Stimulated activated CD8-positive, alpha-beta memory T cell treated with anti-CD3 and anti-CD28 coated beads, Interleukin-7, amount 100 ng/mL, for 48 hours (primary cell): ENCODE measurements around the gene IL21R.

Source experiments
- DNase-seq, 2 donors: peaks; one replicate each; pipeline ENCODE4 v3.0.0-alpha.2; 2020; ENCODE audit warnings: low read depth in 1 of 2; ENCODE audit errors: extremely low read depth in 1 of 2

Gene IL21R

GRCh38 chr16:27401768-27402568 is at the start of gene IL21R:
Gene IL21R (plus strand): TSS chr16:27402174. CDS start chr16:27430072, 27,898 bp downstream.
- peak; percentile 88 to 91 for DNase-seq

GRCh38 chr16:27353853-27354252 is 48.1 kb upstream of the IL21R start:
- DNase-seq: no peak

DNA sequence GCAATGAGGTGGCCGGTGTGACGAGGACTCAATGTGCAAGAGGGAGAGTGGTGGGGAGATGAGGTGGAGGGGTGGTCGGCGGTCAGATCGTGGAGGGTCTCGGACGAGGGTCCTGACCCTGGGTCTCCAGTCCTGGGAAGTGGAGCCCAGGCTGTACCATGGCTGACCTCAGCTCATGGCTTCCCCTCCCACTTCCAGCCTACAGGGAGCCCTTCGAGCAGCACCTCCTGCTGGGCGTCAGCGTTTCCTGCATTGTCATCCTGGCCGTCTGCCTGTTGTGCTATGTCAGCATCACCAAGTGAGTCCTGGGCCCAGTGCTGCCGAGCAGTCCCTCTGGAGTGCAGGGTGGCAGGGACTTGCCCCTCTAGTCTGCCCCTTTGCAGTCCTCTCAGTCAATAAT is 46.4 kb upstream of the IL21R start:
- DNase-seq: no peak

GRCh38 chr16:27356794-27357193 is 45.2 kb upstream of the IL21R start:
- DNase-seq: no peak

GRCh38 chr16:27359051-27359450 is 42.9 kb upstream of the IL21R start:
- DNase-seq: no peak

- no peak for DNase-seq
Measured at GRCh38 chr16:27359615-27360014, 42.4 kb upstream of the IL21R start.

DNA sequence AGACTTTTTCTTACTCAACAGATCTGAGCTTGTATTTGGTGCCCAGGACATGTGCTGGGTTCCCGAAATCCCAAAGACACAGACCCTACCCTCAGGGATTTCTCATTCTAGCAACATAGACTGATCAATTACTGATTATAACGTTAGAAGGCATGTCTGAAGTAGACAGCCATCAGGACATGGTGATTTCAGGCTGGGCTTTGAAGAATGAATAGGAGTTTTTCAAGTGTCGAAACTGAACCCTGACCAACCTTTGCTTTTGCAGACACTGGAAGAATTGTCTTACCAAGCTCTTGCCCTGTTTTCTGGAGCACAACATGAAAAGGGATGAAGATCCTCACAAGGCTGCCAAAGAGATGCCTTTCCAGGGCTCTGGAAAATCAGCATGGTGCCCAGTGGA is 40.0 kb upstream of the IL21R start:
- no peak for DNase-seq

- no peak for DNase-seq
Measured at GRCh38 chr16:27362570-27363245, 39.3 kb upstream of the IL21R start.

GRCh38 chr16:27363246-27363632 is 38.7 kb upstream of the IL21R start:
- DNase-seq: no peak

- DNase-seq: no peak
Measured at GRCh38 chr16:27363797-27364196, 38.2 kb upstream of the IL21R start.

DNA sequence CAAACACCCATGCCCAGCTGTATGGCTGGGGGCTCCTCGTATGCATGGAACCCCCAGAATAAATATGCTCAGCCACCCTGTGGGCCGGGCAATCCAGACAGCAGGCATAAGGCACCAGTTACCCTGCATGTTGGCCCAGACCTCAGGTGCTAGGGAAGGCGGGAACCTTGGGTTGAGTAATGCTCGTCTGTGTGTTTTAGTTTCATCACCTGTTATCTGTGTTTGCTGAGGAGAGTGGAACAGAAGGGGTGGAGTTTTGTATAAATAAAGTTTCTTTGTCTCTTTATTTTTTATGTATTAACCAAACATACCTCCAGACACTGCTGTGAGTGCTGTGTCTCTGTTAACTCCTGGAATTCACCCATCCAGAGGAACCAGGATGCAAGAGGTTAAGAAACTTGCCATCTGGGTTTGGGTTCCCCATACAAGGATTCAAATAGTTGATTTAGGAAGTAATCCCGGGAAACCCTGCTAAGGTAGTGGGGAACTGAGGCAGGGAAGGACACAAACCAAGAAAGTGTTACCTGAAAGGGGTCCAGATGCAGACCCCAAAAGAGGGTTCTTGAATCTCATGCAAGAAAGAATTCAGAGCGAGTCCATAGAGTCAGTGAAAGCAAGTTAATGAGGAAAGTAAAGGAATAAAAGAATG is 37.4 kb upstream of the IL21R start:
- no peak for DNase-seq

DNA sequence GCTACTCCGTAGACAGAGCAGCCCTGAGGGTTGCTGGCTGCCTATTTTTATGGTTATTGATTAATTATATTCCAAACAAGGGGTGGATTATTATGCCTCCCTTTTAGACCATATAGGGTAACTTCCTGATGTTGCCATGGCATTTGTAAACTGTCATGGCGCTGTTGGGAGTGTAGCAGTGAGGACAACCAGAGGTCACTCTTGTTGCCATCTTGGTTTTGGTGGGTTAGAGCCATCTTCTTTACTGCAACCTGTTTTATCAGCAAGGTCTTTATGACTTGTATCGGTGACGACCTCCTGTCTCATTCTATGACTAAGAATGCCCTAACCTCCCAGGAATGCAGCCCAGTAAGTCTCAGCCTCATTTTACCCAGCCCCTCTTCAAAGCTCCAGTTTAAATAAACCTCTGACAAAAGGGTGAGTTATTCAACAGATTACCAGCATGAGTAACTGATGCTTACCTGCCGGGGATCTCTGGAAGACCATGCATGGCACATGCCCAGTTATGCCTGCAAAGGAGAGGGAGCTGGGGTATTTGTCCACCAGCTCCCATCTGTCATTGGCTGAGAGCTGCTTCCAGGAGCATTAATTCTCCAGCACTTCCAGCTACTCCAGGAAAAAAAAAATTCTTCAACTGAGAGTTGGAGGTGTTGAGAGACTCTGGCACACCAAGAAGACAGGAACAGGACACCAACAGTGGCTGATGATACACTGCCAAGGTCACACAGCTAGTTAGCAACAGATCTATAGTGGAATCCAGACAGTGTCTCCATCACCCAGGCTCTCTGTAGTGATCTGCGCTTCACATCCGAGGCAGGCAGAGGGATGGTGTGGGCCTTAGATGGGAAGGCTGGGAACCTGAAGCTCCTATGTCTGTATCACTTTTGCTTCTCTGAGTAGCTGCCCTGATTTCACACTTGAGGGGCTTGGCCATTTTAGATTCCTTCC is 36.6 kb upstream of the IL21R start:
- no peak for DNase-seq

GRCh38 chr16:27366687-27367460 is 35.1 kb upstream of the IL21R start:
- no peak for DNase-seq

- DNase-seq: peak; percentile 76 to 93
Measured at GRCh38 chr16:27367461-27368357, 34.3 kb upstream of the IL21R start.

- no peak for DNase-seq
Measured at GRCh38 chr16:27368358-27368722, 33.6 kb upstream of the IL21R start.

- no peak for DNase-seq
Measured at GRCh38 chr16:27369806-27370205, 32.2 kb upstream of the IL21R start.

GRCh38 chr16:27370318-27370717 is 31.7 kb upstream of the IL21R start:
- DNase-seq: no peak

GRCh38 chr16:27373312-27373711 is 28.7 kb upstream of the IL21R start:
- no peak for DNase-seq

GRCh38 chr16:27374221-27374803 is 27.7 kb upstream of the IL21R start:
- DNase-seq: no peak
